ENCODE data around the gene DGKH.

The DGKH gene

GRCh38 chr13:42275506-42275905 is 227.1 kb downstream of the DGKH start:
- Histone ChIP-seq H3K9me3 (ENCODE audit: control insufficient read depth, insufficient read depth, low read length) (no peaks in the 10 kb centered on the region), H3K9ac (ENCODE audit: low read depth, low read length) (no peak overlapping the region), H3K36me3 (ENCODE audit: insufficient read depth, low read length) (no peaks in the 10 kb centered on the region), H3K4me1 (ENCODE audit: insufficient read depth, low read length) (peaks cover 19% of the 10 kb centered on the region)

- Histone ChIP-seq H3K9me3 (ENCODE audit: control insufficient read depth, insufficient read depth, low read length) (no peaks in the 10 kb centered on the region), H3K36me3 (ENCODE audit: insufficient read depth, low read length) (no peaks in the 10 kb centered on the region), H3K9ac (ENCODE audit: low read depth, low read length) (no peak overlapping the region), H3K4me1 (ENCODE audit: insufficient read depth, low read length) (peaks cover 19% of the 10 kb centered on the region)
Observed at GRCh38 chr13:42276683-42277082, 228.2 kb downstream of the DGKH start.

GRCh38 chr13:42277618-42278276 is 229.3 kb downstream of the DGKH start:
- H3K9ac ChIP-seq (ENCODE audit: low read depth, low read length): no peak overlapping the region
- H3K9me3 ChIP-seq (ENCODE audit: control insufficient read depth, insufficient read depth, low read length): no peaks in the 10 kb centered on the region
- H3K4me1 ChIP-seq (ENCODE audit: insufficient read depth, low read length): peaks cover 19% of the 10 kb centered on the region
- no peaks in the 10 kb centered on the region for H3K36me3 ChIP-seq (ENCODE audit: insufficient read depth, low read length)

GRCh38 chr13:42279080-42279479 is 230.6 kb downstream of the DGKH start:
- H3K4me1 ChIP-seq (ENCODE audit: insufficient read depth, low read length): peaks cover 28% of the 10 kb centered on the region
- H3K9ac ChIP-seq (ENCODE audit: low read depth, low read length): no peak overlapping the region
- no peaks in the 10 kb centered on the region for H3K36me3 ChIP-seq (ENCODE audit: insufficient read depth, low read length)
- no peaks in the 10 kb centered on the region for H3K9me3 ChIP-seq (ENCODE audit: control insufficient read depth, insufficient read depth, low read length)

GRCh38 chr13:42279986-42280385 is 231.5 kb downstream of the DGKH start:
- peaks cover 25% of the 10 kb centered on the region for H3K4me1 ChIP-seq (ENCODE audit: insufficient read depth, low read length)

GRCh38 chr13:42280537-42280936 is 232.1 kb downstream of the DGKH start:
- H3K4me1 ChIP-seq (ENCODE audit: insufficient read depth, low read length): peaks cover 21% of the 10 kb centered on the region
- no peak overlapping the region for H3K9ac ChIP-seq (ENCODE audit: low read depth, low read length)
- H3K36me3 ChIP-seq (ENCODE audit: insufficient read depth, low read length): no peaks in the 10 kb centered on the region
- H3K9me3 ChIP-seq (ENCODE audit: control insufficient read depth, insufficient read depth, low read length): no peaks in the 10 kb centered on the region

More at GRCh38 chr13:42279986-42280385, 231.5 kb downstream of the DGKH start:
- H3K36me3 ChIP-seq (ENCODE audit: insufficient read depth, low read length): no peaks in the 10 kb centered on the region
- H3K9ac ChIP-seq (ENCODE audit: low read depth, low read length): no peak overlapping the region
- no peaks in the 10 kb centered on the region for H3K9me3 ChIP-seq (ENCODE audit: control insufficient read depth, insufficient read depth, low read length)

GRCh38 chr13:42283574-42283973 is 235.1 kb downstream of the DGKH start:
- no peak overlapping the region for H3K9ac ChIP-seq (ENCODE audit: low read depth, low read length)
- peaks cover 11% of the 10 kb centered on the region for H3K4me1 ChIP-seq (ENCODE audit: insufficient read depth, low read length)
- no peaks in the 10 kb centered on the region for H3K9me3 ChIP-seq (ENCODE audit: control insufficient read depth, insufficient read depth, low read length)
- H3K36me3 ChIP-seq (ENCODE audit: insufficient read depth, low read length): no peaks in the 10 kb centered on the region

- Histone ChIP-seq H3K9ac (ENCODE audit: low read depth, low read length) (no peak overlapping the region), H3K4me1 (ENCODE audit: insufficient read depth, low read length) (peaks cover 11% of the 10 kb centered on the region), H3K36me3 (ENCODE audit: insufficient read depth, low read length) (no peaks in the 10 kb centered on the region), H3K9me3 (ENCODE audit: control insufficient read depth, insufficient read depth, low read length) (no peaks in the 10 kb centered on the region)
Observed at GRCh38 chr13:42284068-42284467, 235.6 kb downstream of the DGKH start.

Data from ES-I3 (cell line).